Activated CD4-positive, alpha-beta T cell treated with anti-CD3 and anti-CD28 coated beads for 48 hours (primary cell): ENCODE data around the gene BANP.
A peak's percentile ranks its signal among the peaks of the same experiment; 100 is the strongest.
"Not testable (repeated sequence)": the region's sequence is repeated elsewhere in the genome, so short reads cannot be mapped to it uniquely, and the experiment has no call there.

Experiments used
- DNase-seq: peaks from one replicate; pipeline ENCODE4 v3.0.0-alpha.2; 2020

BANP gene

DNA sequence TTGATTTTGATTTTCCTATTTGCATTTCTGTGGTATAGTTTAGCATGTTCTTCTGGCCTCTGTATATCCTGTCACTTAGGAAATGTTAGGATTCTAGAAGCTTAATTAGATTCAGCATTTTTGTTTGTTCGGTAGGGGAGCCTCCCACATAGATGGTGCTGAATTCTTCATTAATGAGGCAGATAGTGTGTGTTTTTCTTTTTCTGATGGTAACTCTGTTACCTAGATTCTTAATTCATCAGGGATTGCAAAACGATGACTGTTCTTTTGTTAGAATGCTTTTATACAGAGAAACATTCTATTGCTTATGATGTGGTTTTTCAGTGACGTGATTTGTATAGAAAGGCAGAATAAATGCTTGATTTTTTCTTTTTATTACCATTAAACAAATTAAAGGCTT is 19.0 kb downstream of the BANP start:
- no peak for DNase-seq

DNA sequence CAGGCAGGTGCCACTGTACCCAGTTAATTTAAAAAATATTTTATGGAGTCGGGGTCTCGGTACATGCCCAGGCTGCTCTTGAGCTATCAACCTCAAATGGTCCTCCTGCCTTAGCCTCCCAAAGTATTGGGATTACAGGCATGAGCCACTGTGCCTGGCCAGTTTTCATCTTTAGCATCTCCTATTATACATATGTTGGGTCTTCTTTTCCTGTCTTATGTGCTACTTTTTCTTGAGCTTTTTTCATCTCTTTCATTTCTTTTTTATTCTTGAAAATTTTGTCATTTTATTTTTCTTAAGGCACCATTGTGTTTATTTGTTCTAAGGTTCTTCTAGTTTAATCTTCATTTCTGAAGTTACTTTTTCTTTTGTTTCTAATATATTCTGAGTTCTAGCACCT is 20.7 kb downstream of the BANP start:
- no peak for DNase-seq

GRCh38 chr16:87973717-87974116 is 22.5 kb downstream of the BANP start:
- no peak for DNase-seq

GRCh38 chr16:87974178-87974577 is 22.9 kb downstream of the BANP start:
- no peak for DNase-seq

- DNase-seq: no peak
Measured at GRCh38 chr16:87976665-87977064, 25.4 kb downstream of the BANP start.

- DNase-seq: no peak
Measured at GRCh38 chr16:87978127-87978526, 26.9 kb downstream of the BANP start.

DNA sequence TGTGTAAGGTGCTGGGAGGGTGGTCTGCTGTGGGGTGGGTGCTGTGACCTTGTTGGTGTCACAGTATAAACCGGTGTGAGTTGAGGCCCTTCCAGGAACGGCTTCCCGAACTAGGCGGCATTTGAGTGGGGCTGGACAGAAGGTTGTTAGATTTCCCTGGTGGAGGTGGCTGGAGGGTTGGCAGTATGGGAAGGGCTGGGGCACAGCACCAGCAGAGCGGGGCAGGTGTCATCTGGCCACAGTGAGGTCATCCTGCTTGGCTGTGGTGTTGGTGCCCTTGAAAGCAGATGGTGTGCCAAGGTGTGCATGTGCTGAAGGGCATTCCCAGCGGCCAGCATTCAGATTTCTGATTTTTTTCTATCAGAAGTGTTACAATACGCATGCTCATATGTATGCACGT is 28.1 kb downstream of the BANP start:
- DNase-seq: no peak

DNA sequence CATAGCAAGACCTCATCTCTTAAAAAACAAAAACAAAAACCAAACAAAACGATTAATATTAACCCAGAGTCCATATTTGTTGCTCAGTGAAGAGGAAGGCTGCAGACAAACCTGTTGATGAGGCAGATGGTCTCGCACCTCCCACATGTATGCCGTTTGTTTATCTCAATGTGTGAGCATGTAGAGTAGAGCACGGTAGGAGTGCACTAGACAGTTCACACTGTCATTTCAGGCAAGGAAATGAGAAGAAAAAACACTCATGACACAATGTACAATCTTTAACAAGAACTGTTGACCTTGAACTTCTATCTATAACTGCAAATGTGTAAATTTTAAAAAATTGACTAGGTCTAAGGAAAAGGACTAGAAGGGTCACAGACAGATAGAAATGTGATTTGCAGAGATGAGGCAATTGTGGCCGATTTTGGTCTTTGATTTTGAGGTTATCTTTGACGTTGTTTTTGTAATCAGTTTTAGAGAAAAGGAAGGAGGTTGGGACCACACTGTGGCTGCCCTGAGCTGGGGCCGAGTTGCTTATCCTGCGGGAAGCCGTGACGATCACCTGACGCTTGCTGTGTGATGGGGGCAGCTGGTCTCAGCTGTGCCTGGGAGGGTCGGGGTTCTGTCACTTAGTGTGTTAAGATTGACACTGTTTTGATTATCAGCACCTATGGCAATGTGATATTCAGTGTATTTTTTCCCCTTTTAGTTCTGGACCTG is 28.8 kb downstream of the BANP start:
- DNase-seq: not testable (repeated sequence)

- peak; percentile 43 for DNase-seq
Measured at GRCh38 chr16:87981376-87981775, 30.1 kb downstream of the BANP start.

DNA sequence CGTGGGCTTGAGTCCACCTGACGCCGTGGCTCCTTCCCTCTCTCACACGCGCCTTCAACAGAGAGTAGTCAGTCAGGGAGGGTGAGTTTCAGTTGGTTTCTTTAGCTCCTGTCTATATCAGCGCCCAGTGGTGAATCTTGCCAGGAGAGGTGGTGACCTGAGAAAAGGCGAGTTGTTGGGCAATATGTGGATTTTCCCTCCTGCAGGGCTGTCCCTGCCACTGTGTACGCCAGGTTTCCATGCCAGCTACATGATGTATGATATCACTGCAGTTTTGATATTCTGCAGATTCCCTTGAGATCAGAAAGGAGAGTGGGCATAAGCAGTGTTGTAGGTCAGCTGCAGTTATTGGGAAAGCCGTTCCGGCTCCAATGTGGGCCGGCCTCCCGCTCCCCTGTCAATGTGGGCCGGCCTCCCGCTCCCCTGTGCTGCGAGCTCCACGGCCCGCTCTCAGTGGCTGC is 31.4 kb downstream of the BANP start:
- no peak for DNase-seq

DNA sequence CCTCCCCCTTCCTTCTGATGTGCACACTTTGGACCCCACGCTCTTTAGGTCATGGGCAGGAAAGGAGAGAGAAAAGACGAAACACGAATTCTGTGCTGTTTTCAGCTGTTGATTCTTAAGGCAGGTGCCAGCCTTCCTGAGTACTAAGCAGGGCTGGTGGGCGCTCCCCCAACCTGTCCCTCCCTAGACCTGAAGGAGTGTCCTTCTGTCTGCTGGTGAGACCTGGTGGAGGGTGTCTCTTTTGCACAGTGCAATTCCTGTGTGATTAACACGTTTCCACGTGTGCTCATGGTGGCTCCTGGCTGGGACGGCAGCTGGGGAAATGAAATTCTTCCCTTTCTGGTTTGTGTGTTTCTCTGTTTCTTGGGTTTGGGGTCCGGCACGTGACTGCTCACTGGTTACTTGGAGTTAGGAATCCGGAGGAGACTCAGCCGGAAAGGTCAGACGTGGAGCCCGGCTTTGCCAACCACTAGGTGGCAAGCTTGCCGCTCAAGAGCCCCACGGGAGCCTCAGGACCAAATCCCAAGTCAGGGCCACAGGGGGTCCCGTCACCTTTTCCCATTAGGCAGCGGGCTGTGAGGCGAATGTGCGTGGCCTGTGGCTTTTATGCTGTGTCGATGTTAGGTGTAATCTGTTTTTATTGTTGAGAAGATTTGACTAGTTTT is 32.0 kb downstream of the BANP start:
- not testable (repeated sequence) for DNase-seq

- peak; percentile 65 for DNase-seq
Measured at GRCh38 chr16:87983737-87984097, 32.5 kb downstream of the BANP start.

DNA sequence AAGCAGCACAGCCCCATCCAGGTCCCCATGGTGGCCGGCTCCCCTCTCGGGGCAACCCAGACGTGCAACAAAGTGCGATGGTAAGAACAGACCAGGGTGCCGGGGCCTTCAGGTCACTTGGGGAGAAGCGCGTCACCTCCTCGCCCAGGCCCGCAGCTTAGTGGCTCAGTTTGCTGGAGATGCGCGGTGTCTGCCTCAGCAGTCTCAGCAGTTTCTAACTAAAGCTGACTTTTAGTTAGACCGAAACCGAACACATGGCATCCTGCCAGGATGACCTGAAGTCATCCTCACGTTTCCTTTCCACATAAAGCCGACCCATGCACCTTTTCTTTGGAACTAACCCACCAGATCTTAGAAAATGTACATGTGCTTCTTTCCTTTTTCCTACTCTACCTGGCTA is 32.9 kb downstream of the BANP start:
- DNase-seq: peak; percentile 61

- DNase-seq: no peak
Measured at GRCh38 chr16:87984632-87985267, 33.5 kb downstream of the BANP start.

DNA sequence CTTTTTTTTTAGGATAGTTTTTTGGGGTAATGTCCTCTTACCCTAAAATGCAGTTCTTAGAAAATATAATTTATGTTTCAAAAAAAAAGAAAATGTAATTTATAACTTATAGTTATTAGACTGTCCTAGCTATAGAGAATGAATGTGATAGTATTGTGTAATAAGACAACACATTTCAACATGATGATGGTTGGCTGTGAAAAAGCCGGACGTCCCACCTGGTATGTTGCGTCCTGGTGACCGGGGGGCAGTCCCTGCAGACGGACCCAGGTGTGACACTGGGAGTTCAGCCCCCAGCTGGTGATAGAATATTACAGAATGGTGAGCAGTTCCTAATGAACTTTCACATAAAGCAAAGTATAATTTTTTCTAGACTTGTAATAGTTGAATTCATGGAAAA is 34.3 kb downstream of the BANP start:
- not testable (repeated sequence) for DNase-seq

- DNase-seq: peak; percentile 71
Measured at GRCh38 chr16:87986361-87986849, 35.2 kb downstream of the BANP start.

- not testable (repeated sequence) for DNase-seq
Measured at GRCh38 chr16:87988596-87988995, 37.4 kb downstream of the BANP start.

DNA sequence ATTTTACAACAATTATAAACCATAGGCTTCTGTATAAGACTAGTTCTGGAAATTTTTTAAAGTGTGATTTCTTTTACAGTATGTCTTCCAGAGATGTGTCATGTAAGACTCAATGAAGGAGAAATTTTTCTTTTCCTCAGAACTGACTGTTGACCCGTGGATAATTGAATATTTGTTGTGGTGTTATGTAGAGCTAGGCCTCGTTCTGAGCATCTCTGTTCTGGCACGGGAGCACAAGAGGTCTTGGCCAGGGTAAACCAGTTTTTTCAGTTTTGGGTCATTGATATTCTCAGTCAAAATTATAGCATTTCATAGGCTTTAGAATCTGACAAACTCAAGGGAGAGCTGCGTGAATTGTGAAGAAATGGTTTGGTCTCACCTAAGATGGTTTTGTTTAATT is 39.0 kb downstream of the BANP start:
- not testable (repeated sequence) for DNase-seq

- DNase-seq: not testable (repeated sequence)
Measured at GRCh38 chr16:87992142-87992541, 40.9 kb downstream of the BANP start.

DNA sequence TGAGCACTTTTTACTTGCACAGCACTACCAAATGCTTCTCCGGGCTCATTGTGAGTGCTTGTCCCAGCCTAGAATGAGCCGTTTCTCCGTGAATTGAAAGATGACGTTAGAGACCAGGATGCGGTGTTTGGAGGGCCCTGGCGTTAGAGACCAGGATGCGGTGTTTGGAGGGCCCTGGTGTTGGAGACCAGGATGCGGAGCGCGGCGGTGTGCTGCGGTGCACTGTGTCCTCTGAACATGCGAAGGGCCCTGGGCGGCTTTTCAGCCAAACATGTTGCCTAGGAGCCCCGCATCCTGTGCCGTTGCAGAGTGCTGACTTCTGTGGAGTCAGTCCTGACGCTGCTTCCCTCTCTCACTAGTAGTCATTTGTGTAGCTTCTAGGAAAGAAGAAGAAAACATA is 42.7 kb downstream of the BANP start:
- DNase-seq: no peak

- DNase-seq: no peak
Measured at GRCh38 chr16:87995644-87996043, 44.4 kb downstream of the BANP start.

GRCh38 chr16:87996962-87997880 is 46.0 kb downstream of the BANP start:
- no peak for DNase-seq
